ENCODE results near the gene LDLR. TPM values are rescaled to one million over a fixed set of nuclear protein-coding genes. Genes with fewer than 3 reads are reported as not detected.
"Not testable (repeated sequence)": the region's sequence is repeated elsewhere in the genome, so short reads cannot be mapped to it uniquely, and the experiment has no call there.

The LDLR gene
- total RNA-seq, 1 donor from 2014 or later, result 109 TPM

DNA sequence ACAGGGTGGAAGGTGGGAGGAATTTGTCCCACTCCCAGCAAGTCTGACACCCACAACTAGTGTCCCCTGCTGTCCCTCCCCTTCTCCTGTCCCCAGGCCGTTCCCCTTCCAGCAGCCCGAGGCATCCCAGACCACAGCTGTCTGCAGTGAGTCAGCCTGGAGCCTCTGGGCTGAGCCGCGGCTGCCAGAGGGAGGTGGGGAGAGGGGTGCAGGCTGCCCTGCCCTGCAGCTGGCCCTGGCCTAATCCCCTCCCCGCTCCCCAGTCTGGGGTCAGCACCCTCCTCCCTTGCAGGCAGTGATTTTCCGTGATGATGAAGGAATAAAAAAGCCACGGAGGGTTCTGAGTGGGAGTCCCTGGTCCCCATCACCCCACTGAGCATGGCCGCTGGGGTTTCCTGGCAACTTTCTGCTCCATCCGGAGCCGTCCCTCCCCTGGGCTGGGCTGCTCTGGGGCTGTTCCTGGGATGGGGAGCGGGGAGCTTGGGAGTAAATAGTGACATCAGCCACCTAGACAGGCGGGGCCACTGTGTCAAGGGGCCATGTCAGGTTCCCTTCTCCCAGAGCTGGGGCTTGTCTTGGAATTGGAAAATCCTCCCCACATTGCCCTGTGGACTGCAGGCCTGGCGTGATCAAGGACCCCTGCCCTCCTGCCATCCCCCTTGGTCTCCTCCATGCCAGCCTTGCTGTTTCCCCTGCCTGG lies 49.5 kb downstream of the LDLR start:
- intact Hi-C loops (cut with micrococcal nuclease), result no loop called here

DNA sequence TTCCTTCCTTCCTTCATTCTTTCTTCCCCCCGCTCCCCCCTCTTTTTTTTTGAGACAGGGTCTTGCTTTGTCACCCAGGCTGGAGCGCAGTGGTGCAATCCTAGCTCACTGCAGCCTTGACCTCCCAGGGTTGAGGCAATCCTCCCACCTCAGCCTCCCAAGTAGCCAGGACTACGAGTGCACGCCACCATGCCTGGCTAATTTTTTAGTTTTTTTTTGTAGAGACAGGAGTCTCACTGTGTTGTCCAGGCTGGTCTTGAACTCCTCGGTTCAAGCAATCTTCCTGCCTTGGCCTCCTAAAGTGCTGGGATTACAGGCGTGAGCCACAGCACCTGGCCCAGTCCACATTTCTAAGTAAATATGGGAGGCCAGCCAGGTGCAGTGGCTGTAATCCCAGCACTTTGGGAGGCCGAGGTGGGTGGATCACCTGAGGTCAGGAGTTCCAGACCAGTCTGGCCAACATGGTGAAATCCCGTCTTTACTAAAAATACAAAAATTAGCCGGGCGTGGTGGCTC lies 50.8 kb downstream of the LDLR start:
- intact Hi-C loops (cut with micrococcal nuclease), result not testable (repeated sequence)

DNA sequence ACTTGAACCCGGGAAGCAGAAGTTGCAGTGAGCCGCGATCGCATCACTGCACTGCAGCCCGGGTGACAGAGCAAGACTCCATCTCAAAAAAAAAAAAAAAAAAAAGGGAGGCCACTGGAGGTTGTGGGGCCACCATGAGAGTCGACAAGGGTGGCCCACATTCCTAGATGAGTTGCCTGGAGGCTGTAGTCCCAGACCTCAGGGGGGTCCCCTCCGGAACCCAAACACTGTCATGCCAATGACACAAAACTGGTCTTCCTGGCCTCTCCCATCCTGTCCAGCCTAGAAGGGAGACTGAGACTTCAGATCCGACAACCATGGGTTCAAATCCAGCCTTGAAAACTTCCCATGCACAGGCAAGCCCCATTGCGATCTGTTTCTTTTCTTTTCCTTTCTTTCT lies 51.6 kb downstream of the LDLR start:
- intact Hi-C loops (cut with micrococcal nuclease), result no loop called here

DNA sequence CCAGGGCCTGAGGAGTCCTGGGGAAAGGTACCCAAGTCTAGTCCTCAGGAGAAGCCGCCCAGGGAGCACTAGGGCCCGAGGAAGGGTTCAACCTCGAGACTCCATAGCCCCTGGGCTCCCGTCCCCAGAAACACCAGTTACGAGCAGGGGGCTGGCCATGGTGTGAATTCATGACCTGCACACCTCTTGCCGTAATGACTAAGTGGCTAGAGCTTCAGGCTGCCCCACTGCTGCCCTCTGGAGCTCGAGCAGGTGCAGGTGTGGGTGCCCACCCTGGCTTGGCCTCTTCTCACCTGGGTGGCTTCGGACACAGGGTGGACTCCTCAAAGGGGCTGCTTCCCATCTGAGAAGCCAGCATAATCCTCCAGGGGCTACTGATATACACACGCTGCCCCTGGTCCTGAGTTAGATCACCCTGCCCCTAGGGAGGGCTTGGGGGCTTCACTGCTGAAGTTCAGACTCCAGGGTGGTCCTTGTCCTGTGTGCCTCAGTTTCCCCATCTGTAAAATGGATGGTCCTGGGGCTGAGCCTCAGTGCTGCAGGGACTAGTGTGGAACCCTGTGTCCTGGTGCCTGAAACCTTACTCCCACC lies 52.8 kb downstream of the LDLR start:
- intact Hi-C loops (cut with micrococcal nuclease), result no loop called here

DNA sequence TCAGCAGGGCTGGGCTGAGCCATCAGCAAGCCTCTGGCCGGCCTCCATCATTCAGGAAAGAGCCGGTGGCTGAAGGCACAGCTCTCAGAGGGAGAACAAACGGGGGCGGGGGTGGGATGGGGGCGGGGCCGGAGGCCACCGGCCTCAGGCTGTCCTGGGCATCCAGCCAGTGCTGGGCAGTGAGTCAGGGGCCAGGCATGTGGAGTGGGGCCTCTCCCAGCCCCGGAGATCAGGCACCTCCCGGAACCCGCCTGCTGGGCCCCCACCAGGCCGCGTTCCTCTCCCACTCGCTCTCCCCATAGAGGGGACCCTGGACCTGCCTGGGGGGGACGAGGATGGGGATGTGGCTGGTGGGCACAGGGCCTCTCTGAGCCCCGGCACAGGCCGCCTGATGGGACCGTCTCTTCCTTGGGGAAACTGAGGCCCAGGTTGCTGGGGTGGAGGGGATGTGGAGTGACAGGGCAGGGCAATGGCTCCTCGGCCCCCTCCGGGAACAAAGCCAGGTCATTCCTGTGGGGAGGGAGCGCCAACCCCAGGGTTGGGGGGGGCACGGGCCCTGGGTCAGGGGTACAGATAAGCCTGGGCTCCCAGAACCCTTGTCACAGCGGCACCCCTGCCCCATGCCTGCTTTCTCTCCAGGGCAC lies 53.4 kb downstream of the LDLR start:
- intact Hi-C loops (cut with micrococcal nuclease), result no loop called here

DNA sequence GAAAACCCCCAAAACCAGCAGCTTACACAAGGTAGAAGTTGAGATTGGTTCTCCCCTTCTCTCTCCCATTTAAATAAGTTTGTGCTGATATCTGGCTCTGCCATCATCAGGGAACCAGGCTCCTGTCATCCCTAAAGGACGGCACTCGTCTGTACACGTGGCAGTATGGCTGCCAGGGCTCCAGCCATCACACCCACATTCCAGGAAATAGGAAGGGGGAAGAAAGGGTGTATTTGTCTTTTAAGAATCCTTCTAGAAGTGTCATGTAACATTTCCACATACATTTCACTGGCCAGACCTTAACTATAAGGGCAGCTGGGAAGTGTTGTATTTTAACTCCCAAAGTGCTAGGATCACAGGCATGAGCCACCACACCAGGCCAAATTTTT lies 56.3 kb downstream of the LDLR start:
- intact Hi-C loops (cut with micrococcal nuclease), result no loop called here

DNA sequence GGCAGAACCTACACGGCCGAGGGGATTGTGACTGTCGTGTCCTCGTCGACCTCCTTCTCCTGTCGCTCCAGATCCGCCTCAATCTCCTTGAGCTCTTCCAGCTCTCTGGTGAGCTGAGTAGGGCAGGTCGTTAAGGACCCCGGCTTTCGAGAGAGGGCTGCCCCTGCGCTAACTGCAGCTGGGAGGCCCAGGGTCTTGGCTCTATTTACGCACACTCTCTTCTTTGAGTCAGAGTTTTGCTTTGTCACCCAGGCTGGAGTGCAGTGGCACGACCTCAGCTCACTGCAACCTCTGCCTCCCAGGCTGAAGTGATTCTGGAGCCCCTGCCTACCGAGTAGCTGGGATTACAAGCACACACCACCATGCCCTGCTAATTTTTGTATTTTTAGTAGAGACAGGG lies 58.7 kb downstream of the LDLR start:
- intact Hi-C loops (cut with micrococcal nuclease), result no loop called here

DNA sequence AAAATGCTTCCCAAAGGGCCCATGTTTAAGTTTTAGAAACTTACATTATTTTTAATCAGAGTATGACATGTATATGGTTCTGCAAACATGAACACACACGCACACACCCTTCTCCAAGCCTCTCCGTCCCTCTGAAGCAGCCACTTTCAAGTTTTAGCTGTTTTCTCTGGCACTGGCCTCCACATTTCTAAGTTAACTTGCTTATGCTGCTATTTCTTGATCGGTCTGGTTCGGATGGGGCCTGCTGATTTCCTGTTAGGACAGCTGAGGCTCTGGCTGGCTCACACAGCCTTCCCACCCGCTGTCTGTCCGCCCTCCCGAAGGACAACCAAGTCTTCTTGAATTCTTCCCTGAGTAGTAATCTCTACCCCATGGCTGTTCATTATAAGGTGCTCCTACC lies 61.9 kb downstream of the LDLR start:
- intact Hi-C loops (cut with micrococcal nuclease), result no loop called here

DNA sequence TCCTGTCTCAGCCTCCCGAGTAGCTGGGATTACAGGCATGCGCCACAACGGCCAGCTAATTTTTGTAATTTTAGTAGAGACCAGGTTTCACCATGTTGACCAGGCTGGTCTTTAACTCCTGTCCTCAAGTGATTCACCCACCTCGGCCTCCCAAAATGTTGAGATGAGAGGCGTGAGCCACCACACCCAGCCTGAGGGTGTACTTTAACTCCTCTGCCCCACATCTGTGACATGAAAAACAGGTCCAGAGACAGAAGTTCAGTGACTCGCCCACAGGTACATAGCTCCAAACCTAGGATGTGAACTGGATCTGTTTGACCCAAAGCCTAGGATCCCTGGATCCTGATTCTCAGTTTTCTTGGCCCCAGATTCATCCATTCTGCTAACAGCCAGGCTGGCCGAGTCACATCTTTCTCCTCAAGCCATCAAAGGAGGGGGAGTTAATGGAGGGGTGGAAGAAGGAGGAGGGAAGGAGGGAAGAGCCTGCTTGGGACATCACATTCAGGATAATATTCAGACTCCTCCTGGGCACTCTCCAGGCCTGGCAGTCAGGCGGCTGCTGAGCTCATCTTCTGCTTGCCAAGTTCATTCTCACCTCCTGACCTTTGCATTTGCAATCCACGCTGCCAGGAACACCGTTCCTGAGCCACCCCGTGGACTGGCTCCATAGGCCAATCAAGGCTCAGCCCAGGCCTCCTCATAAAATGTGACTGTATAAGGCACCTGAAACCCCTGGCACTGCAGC lies 63.2 kb downstream of the LDLR start:
- intact Hi-C loops (cut with micrococcal nuclease), result no loop called here

DNA sequence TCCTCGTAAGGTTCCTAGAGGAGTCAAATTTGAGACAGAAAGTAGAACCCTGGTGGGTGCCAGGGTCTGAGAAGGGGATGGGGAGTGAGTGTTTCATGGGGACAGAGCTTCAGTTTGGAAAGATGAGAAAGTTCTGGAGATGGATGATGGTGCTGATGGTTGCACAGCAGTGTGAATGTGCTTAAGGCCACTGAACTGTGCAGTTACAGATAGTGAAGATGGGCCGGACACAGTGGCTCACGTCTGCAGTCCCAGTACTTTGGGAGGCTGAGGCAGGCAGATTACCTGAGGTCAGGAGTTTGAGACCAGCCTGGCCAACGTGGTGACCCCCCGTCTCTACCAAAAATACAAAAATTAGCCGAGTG lies 65.4 kb downstream of the LDLR start:
- intact Hi-C loops (cut with micrococcal nuclease), result loop anchor here (1.0 kb wide), 1 partner anchor 43 kb away; the partner anchor contains the start of gene KANK2

DNA sequence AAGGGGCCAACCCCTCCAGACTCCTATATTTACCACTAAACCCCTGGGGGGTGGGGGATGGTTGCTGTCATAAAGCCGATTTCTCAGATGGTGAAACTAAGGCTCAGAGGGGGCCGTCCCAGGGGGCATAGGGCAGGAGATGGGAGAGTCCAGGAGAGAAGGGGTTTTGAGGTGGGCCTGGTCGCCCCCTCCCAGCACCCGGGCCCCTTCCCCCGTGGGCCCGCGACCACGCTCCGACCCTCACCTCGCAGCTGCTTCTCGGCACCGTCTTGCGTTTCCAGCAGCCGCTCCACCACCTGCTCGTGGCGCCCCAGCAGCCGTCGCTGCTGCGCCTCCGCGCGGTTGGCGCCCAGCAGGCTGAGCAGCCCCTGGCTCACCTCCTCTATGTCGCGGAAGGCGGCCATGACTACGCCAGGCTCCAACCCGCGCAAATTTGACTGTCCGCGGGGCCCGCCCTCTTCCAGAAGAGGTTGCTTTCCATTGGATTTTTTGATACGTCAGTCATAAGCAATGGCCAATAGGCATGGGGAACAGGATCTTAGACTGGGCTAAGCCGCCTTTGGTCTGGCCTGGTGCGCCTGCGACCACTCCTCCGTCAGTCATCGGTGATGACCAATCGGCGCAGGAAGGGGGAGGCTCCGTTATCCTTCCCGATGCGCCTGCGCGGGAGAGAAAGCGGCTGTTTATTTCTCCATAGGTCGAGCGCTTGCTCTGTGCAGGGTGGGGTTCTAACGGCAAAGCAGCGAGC lies 66.3 kb downstream of the LDLR start, which contains the start of gene SPC24:
Gene SPC24, minus strand, starts transcription at position 410 of the 748 bp plus-strand sequence. Its CDS starts 6 bp downstream, at position 404.
- intact Hi-C loops (cut with micrococcal nuclease), result loop anchor here (1.0 kb wide), 1 partner anchor 42 kb away; the partner anchor contains the start of gene KANK2

DNA sequence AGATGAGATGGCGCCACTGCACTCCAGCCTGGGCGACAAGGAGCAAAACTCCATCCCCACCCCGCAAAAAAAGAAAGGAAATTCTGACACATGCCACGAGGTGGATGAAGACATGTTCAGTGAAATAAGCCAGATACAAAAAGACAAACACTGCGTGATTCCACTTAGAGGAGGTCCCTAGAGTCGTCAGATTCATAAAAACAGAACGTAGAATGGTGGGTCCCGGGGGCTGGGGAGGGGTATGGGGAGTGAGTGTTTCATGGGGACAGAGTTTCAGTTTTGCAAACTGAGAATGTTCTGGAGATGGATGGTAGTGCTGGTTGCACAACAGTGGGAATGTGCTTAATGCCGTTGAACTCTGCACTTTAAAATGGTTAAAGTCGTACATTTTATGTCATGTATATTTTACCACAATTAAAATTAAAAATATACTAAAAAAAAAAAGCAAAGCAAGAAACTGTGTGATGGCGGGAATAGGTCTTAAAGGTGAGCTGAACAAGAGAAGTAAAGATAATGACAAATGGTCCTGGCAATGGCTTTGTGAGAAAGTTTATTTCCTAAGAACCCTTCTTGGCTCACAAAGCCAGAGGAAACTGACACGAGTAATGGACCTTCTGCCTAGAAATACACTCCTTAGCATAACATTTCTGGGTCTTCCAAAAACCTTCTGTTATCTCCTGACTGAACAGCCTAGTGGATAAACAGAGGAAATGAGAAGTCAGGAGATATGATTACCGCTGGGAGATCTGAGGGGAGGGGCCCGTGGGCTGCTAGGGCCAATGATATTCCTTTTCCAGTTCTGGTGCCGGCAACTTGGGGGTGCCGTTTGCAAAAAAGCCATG lies 70.6 kb downstream of the LDLR start:
- intact Hi-C loops (cut with micrococcal nuclease), result no loop called here

DNA sequence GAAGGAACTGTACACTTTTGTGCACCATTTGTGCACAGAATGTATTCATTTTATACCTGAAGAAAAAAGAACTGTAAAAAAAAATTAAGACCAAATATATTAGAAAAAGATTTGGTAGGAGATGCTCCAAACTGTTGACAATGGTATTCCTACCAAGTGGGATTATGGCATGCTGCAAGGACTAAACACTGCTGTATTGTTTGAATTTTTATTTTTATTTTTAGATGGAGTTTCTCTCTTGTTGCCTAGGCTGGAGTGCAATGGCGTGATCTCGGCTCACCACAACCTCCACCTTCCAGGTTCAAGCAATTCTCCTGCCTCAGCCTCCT lies 71.1 kb downstream of the LDLR start:
- intact Hi-C loops (cut with micrococcal nuclease), result not testable (repeated sequence)

DNA sequence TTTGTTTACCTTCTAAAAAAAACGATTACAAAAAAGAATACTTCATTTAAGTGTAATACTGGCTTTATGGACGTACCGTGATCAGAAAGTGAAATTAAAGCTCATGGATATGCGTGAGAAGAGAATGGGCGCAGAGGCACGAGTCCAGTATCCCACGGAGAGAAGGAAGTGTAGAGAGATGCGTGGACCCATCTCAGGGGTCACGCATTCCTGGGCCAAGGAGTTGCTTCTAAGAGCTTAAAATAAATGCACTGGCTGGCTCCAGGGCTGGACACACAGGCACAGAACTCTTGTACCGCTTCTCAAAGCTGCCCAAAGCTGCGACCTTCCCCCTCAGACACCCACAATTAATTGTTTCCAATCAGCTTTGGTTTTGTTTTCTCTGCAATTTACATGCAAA lies 75.0 kb downstream of the LDLR start:
- intact Hi-C loops (cut with micrococcal nuclease), result no loop called here

DNA sequence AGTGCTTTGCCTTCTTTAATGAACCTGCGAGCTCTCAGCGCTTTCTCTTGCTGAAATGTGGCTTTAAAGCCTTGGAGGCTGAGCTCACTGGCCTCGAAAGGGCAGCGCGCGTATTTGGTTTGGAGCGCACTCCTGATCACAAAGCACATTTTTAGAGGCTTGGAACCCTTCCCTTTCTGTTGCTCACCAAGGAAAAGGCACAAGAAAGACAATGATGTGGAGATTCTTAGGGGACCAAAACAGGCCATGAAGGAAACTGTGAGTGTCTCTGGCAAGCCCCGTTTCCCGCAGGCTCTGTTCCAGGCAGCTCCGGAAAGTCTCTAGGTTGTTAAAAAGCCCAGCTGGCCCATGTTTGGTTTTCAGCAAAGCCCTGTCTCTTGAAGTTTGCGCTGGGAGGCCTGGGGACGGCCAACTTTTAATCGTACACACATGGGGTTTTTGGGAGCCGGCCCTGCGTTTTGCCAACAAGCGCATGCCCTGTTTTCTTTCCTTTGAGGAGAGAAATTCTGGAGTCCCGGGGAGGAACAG lies 75.7 kb downstream of the LDLR start:
- intact Hi-C loops (cut with micrococcal nuclease), result no loop called here

DNA sequence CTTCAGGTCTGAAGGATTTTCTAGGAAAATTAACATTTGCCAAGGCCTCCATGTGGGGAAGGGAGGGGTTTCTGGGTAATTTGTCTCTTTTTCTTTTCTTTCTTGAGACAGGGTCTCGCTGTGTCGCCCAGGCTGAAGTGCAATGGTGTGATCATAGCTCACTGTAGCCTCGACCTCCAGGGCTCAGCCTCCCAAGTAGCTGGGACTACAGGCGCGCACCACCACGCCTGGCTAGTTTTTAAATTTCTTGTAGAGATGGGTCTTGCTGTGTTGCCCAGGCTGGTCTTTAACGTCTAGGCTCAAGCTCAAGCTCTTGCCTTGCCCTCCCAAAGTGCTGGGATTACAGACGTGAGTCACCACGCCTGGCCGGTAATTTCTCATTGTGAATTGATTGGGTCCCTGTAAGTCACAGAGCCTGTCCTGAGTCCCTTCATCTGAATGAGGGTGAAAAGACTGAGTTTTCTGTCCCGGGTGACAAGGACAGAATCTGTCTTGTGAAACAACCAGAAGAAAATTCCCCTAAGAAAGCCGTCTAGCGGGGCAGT lies 76.3 kb downstream of the LDLR start:
- intact Hi-C loops (cut with micrococcal nuclease), result no loop called here

DNA sequence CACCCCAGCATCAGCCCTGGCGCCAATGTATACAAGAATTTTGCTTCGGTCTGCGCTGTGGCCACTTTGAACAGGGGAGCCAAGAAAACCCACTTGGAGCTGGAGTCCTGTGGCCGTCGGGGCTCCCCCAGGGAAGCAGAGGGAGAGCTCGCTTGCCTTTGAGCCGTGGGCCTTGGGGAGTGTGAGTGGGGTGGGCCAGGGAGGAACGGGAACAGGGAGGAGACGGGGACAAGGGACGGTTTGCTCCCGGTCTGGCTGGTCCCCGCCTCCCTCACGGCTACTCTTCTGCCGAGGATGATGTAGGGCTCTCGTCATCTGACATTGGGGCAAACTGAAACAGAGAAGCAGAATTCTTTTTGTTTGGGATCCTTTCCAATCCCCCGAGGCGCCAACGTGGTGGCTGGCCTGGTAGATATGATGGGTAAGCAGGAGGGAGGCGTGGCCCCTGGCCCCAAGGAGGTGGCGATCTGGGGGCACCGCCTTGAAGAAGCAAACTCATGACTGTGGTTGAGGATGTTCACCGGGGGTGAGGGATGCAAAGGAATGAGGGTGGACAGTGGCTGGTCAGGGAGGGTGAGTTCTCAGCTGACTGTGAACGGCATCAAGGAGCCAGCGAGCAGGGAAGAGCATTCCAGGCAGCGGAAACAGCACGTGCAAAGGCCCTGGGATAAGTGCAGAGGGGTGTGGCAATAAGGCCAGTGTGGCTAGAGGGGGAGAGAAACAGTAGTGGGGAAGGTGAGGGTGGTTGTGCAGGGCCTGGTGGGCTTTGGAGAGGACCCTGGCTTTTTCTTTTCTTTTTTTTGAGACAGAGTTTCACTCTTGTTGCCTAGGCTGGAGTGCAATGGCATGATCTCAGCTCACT lies 77.2 kb downstream of the LDLR start:
- intact Hi-C loops (cut with micrococcal nuclease), result no loop called here

DNA sequence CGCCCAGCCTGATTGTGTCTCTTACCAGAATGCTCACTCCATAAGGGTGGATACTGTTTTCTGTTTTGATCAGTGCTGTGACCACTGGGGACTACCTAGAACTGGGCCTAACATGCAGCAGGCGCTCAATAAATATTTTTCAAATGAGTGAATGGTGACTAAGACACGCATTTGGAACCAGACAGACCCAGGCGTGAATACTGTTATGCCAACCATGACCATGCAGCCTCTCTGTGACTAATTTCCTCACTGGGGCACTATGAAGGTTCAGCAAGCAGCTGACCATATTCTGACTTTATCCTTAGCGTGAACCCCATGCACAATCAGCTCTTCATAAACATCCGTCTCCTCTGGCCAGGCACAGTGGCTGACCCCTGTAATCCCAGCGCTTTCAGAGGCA lies 79.3 kb downstream of the LDLR start:
- intact Hi-C loops (cut with micrococcal nuclease), result no loop called here
